Astrocyte (in vitro differentiated cells and primary cell): Measurements from ENCODE around the gene TSPEAR.

Experiments
- EZH2 ChIP-seq: IDR thresholded peaks from 2 replicates; pipeline ENCODE4 v1.6.1; 2012; ENCODE audit warnings: mild to moderate bottlenecking, low read length, inconsistent platforms; ENCODE audit not compliant: insufficient read depth
- TF ChIP-seq, protein P1 (sequence below): IDR thresholded peaks from 2 replicates; pipeline ENCODE4 v1.5.1; 2011; ENCODE audit warnings: low read depth, mild to moderate bottlenecking, inconsistent platforms, low read length, moderate library complexity; ENCODE audit not compliant: insufficient read depth

DNA sequence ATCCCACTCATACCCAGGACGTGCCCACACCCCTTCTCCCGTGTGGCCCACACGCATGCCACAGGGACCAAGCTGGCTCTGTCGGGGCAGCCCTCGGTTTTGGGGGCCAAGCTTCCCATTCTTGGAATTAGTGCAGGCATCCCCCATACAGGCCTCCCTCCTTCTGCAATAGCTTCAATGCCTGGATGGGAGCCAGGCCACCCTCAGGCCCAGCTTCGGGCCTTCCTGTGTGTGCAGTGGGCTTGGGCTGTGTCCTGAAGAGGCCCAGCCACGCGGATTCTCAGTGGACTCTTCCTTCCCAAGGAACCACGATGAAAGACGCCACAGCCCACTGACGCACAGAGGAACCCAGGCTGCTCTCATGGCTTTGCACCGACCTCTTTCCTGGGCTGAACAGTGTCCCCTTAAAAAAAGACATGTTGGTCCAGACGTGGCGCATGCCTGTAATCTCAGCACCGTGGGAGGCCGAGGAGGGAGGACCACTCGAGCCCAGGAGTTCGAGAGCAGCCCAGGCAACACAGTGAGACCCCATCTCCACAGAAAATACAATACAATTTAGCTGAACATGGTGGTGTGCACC is 61.8 kb downstream of the TSPEAR start:
- TF ChIP-seq EZH2: no peak
- TF ChIP-seq, protein P1, sequence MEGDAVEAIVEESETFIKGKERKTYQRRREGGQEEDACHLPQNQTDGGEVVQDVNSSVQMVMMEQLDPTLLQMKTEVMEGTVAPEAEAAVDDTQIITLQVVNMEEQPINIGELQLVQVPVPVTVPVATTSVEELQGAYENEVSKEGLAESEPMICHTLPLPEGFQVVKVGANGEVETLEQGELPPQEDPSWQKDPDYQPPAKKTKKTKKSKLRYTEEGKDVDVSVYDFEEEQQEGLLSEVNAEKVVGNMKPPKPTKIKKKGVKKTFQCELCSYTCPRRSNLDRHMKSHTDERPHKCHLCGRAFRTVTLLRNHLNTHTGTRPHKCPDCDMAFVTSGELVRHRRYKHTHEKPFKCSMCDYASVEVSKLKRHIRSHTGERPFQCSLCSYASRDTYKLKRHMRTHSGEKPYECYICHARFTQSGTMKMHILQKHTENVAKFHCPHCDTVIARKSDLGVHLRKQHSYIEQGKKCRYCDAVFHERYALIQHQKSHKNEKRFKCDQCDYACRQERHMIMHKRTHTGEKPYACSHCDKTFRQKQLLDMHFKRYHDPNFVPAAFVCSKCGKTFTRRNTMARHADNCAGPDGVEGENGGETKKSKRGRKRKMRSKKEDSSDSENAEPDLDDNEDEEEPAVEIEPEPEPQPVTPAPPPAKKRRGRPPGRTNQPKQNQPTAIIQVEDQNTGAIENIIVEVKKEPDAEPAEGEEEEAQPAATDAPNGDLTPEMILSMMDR: no peak
